Cardiac muscle cell (in vitro differentiated cells and primary cell): Measurements from ENCODE around the gene SEMA4D. TPM values are rescaled to one million over a fixed set of nuclear protein-coding genes. Genes with fewer than 3 reads are reported as not detected.

ENCODE experiments used
- DNase-seq, 2 donors: peaks; one replicate each; pipeline versions ENCODE4 v3.0.0 to v3.0.0-alpha.2; 2010 to 2017; ENCODE audit warnings: low read depth in 1 of 2, low spot score in 1 of 2
- H3K27ac ChIP-seq: fragments of 200-600 bp; sonication (generic); 2 replicates; pipeline ENCODE4 v1.5.1; 2016
- H3K27me3 ChIP-seq: fragments of 200-600 bp; sonication (generic); 2 replicates; pipeline ENCODE4 v1.6.0; 2016; ENCODE audit warnings: control low read depth
- H3K36me3 ChIP-seq: fragments of 200-600 bp; sonication (generic); 2 replicates; pipeline ENCODE4 v1.5.1; 2016; ENCODE audit warnings: control low read depth
- H3K4me1 ChIP-seq: fragments of 200-600 bp; sonication (generic); 2 replicates; pipeline ENCODE4 v1.8.1; 2017; ENCODE audit warnings: low read depth, mild to moderate bottlenecking, mixed run types
- H3K4me3 ChIP-seq: fragments of 200-600 bp; sonication (generic); 2 replicates; pipeline ENCODE4 v1.5.1; 2016; ENCODE audit warnings: mild to moderate bottlenecking
- H3K9me3 ChIP-seq: fragments of 200-600 bp; sonication (generic); 2 replicates; pipeline ENCODE4 v1.5.1; 2017; ENCODE audit warnings: low read depth, mild to moderate bottlenecking, control low read depth
- polyA plus RNA-seq: library from polyadenylated mRNA; unstranded; fragments of >200 nt; fragmentation: Nextera tagmentation; extraction: Ambion mirVana; gene quantifications from 2 replicates; pipeline ENCODE4 v1.2.1, GENCODE V29; 2016
- total RNA-seq: library from RNA; depleted of rRNA; stranded (reverse); fragments of >200 nt; gene quantifications from 2 replicates; pipeline ENCODE4 v1.2.3, GENCODE V29; 2016
- TF ChIP-seq, protein P1 (sequence below): IDR thresholded peaks from 2 replicates; pipeline ENCODE4 v1.5.1; 2012; ENCODE audit warnings: low read depth, mild to moderate bottlenecking, low read length

Gene SEMA4D
- total and polyA plus RNA-seq, 2 experiments from 2014 or later: 16.5 to 34.2 TPM

DNA sequence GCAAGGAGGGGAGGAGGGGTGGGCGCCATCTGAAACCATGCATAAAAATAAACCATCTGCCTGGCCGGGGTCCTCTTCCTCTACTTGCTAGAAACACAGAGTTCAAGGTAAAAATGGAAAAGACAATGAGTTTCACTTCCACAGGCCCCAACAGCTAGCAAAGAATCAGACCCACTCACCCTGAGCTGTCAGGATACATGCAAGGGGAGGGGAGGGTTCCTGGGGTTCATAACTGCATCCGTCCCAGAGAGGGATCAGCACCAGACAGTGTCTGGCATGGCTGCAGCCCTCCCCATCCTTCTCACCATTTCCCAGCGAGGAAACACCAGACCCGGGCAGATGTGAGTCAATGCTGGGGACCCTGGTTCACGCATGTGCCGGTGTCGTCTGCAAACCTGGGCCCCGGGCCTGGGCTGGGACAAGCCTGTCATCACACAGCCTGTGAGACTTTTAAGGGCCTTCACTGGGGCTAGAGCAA is 55.4 kb downstream of the SEMA4D start:
- no peak for DNase-seq
- Histone ChIP-seq H3K9me3 (no peaks in the 10 kb centered on the region), H3K4me1 (peaks cover 16% of the 10 kb centered on the region), H3K27me3 (no peaks in the 10 kb centered on the region), H3K27ac (no peak overlapping the region), H3K36me3 (no peaks in the 10 kb centered on the region), H3K4me3 (no peak overlapping the region)
- TF ChIP-seq, protein P1, sequence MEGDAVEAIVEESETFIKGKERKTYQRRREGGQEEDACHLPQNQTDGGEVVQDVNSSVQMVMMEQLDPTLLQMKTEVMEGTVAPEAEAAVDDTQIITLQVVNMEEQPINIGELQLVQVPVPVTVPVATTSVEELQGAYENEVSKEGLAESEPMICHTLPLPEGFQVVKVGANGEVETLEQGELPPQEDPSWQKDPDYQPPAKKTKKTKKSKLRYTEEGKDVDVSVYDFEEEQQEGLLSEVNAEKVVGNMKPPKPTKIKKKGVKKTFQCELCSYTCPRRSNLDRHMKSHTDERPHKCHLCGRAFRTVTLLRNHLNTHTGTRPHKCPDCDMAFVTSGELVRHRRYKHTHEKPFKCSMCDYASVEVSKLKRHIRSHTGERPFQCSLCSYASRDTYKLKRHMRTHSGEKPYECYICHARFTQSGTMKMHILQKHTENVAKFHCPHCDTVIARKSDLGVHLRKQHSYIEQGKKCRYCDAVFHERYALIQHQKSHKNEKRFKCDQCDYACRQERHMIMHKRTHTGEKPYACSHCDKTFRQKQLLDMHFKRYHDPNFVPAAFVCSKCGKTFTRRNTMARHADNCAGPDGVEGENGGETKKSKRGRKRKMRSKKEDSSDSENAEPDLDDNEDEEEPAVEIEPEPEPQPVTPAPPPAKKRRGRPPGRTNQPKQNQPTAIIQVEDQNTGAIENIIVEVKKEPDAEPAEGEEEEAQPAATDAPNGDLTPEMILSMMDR: no peak

DNA sequence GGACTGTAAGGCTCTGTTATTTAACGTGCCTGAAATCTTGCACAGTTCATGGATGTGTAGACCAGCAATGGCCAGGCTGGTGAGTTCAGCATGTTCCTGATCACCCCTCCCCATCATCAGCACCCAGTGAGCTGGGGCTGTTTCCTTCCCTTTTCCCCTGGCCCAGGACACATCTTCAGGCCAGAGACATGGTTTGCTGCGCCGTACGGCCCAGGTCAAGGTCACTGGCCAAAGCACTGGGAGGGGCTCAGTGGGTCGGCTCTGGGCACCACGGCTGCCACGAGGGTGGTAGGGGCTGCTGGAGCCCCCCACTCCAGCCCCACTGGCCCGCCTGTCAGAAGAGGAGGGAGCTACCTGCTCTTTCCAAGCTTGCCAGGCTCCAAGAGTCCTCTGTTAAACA is 55.9 kb downstream of the SEMA4D start:
- TF ChIP-seq, protein P1: no peak
- Histone ChIP-seq H3K36me3 (no peaks in the 10 kb centered on the region), H3K9me3 (no peaks in the 10 kb centered on the region), H3K4me1 (peaks cover 16% of the 10 kb centered on the region), H3K27ac (no peak overlapping the region), H3K4me3 (no peak overlapping the region), H3K27me3 (no peaks in the 10 kb centered on the region)
- DNase-seq: no peak

DNA sequence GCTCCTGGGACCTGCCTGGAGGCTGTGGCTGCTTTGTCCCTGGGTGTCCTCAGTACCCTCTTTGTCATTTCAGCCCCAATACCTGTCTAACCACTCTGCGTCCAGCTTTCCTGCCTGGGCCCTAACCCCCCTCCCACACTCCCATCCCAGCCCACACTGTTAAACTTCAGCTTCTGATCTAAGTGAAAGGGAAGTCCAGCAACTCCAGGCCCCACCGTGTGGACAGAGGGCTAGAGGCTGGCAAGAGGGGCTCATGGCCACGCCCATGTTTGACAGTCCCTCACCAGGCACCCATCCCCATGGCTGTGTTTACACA is 56.3 kb downstream of the SEMA4D start:
- H3K4me1 ChIP-seq: peaks cover 16% of the 10 kb centered on the region
- no peak for DNase-seq
- no peaks in the 10 kb centered on the region for H3K9me3 ChIP-seq

DNA sequence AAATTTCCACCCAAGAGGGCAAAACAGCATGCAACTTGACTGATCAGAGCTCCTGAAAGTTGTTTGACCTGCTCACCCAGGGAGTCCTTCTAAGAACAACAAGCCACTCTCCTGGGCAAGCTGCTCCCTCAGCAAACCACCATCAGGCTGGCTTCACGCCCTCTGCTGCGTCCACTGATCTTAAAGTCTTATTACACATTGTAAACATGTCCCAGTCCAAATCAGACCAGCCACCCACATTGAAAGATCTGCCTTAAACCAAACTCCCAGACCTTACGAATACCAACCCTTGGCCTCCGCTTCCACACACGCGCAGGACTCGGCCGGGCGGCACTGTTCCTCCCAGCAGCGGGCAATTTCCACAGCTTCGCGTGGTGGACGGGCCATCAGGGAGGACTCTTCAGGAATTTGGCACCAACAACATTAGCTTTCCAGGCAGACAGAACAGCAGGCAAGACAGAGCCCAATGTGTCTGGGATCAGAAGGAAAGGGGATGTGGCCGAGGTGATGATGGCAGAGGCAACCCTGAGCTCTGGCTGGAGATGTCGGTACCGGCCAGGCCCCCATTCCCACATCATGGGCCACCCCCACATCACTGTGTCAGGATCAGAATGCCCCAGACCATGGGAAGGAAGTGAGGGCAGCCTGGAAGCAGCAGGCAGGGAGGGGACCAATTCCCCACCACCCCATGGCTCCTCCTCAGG is 56.8 kb downstream of the SEMA4D start:
- TF ChIP-seq, protein P1: no peak
- no peak overlapping the region for H3K4me3 ChIP-seq
- peaks cover 16% of the 10 kb centered on the region for H3K4me1 ChIP-seq
- no peaks in the 10 kb centered on the region for H3K9me3 ChIP-seq
- H3K27ac ChIP-seq: no peak overlapping the region
- H3K36me3 ChIP-seq: no peaks in the 10 kb centered on the region
- H3K27me3 ChIP-seq: no peaks in the 10 kb centered on the region
- DNase-seq: no peak

More for the DNA sequence above, 56.3 kb downstream of the SEMA4D start:
- H3K4me3 ChIP-seq: no peak overlapping the region
- H3K36me3 ChIP-seq: no peaks in the 10 kb centered on the region
- H3K27ac ChIP-seq: no peak overlapping the region
- TF ChIP-seq, protein P1: no peak
- H3K27me3 ChIP-seq: no peaks in the 10 kb centered on the region

DNA sequence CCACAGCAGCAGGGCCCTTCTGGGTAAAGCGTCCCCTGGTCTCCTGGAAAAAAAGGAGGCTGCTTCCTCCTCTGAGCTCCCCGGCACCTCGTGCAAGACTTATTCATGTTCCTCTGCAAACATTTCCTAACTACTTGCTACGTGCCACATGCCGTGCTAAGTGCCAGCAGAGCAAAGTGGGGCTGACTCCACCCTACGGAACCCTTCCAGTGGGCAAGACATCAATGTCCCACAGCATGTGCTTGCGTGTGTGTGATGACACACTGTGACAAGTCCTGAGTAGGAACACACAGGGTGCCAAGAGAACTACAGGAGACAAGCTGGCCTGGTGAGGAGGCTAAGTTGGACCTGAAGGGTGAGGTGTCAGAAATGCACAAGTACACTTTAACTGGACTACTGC is 57.4 kb downstream of the SEMA4D start:
- H3K4me1 ChIP-seq: peaks cover 16% of the 10 kb centered on the region
- no peak overlapping the region for H3K27ac ChIP-seq
- H3K27me3 ChIP-seq: no peaks in the 10 kb centered on the region
- H3K9me3 ChIP-seq: no peaks in the 10 kb centered on the region
- H3K4me3 ChIP-seq: no peak overlapping the region
- TF ChIP-seq, protein P1: no peak
- H3K36me3 ChIP-seq: no peaks in the 10 kb centered on the region
- no peak for DNase-seq
